ENCODE results near the gene DNAJC15. TPM values are rescaled to one million over a fixed set of nuclear protein-coding genes. Genes with fewer than 3 reads are reported as not detected.

DNAJC15 gene
- total and polyA plus RNA-seq, 2 of the 4 experiments (the other 2 are of a cell fraction) = 7.0 to 22.0 TPM

DNA sequence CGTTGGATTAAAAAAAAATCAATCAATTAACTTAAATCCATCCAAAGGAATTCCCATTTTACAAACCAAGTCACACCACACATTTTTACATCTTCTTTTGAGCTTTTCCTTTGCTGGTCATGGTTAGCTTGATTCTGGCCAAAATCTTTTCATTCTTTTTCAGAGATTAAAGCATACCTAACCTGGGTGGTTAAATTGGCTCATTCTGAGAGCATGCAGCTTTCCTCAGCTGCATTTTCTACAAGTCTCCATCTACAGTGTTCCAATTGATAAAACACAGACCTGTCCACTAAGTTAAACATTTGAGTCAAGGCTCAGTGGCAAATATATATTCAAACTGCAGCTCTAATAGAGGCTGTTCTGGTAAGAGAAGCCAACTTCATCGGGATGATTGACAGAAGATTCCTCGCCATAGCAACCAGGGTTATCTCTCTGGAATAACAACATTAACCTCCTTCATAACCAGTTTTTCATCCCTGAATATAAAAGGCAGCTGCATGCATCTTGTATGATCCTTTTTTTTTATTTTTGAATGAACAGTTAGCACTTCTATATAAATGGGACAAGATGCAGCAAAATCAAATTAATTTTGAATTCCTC, 106.2 kb downstream of the DNAJC15 start:
- Histone ChIP-seq H4K91ac (ENCODE audit: insufficient read depth, low read depth, low read length) (no peak overlapping the region), H3K56ac (ENCODE audit: extremely low read depth, insufficient read depth, low read length) (no peak overlapping the region), H2AK9ac (replicated peaks; ENCODE audit: low read depth, low read length, poor library complexity) (no peak overlapping the region), H3K79me1 (ENCODE audit: low read depth in 1 of 2, low read length in 2 of 2) (no peaks in the 10 kb centered on the region), H3K9ac (ENCODE audit: low read depth, low read length) (no peak overlapping the region), H2AFZ (replicated peaks; ENCODE audit: low read length, poor library complexity) (no peak overlapping the region), H3K4me1 (ENCODE audit: control insufficient read depth, insufficient read depth, low read length) (no peaks in the 10 kb centered on the region), H3K9me3 (ENCODE audit: control insufficient read depth, insufficient read depth, low read length) (no peaks in the 10 kb centered on the region), H3K4me2 (ENCODE audit: low read depth, low read length) (no peak overlapping the region), H4K20me1 (ENCODE audit: insufficient read depth, low read length) (no peaks in the 10 kb centered on the region), H4K8ac (ENCODE audit: low read depth in 2 of 2, low read length in 2 of 2) (no peak overlapping the region), H3K23ac (ENCODE audit: low read depth, low read length) (no peak overlapping the region), H3K18ac (ENCODE audit: low read depth, low read length) (no peak overlapping the region), H2BK15ac (ENCODE audit: low read depth, low read length) (no peak overlapping the region), H2BK5ac (ENCODE audit: low read depth, low read length, poor library complexity, severe bottlenecking) (no peak overlapping the region), H4K5ac (ENCODE audit: low read depth, low read length) (no peak overlapping the region), H3K36me3 (ENCODE audit: control insufficient read depth, insufficient read depth, low read length) (no peaks in the 10 kb centered on the region), H2BK120ac (ENCODE audit: low read depth, low read length) (no peak overlapping the region), H3K27me3 (ENCODE audit: control insufficient read depth, insufficient read depth, low read length) (peaks cover 4% of the 10 kb centered on the region), H3K4ac (ENCODE audit: low read depth, low read length) (no peak overlapping the region), H2AK5ac (ENCODE audit: low read depth, low read length) (no peak overlapping the region), H3K27ac (ENCODE audit: insufficient read depth, low read length) (no peak overlapping the region), H3K9me1 (ENCODE audit: insufficient read depth, low read length) (peaks cover 5% of the 10 kb centered on the region; the same call in 1 of the 2 replicates), H3K4me3 (ENCODE audit: insufficient read depth, low read depth, low read length) (no peak overlapping the region), H3K14ac (replicated peaks; ENCODE audit: low read depth, low read length) (no peak overlapping the region), H2BK20ac (ENCODE audit: low read depth, low read length) (no peak overlapping the region)
- BruUV-seq (replicated peaks) = no TSS peak
- in situ Hi-C loops (cut with MboI; ENCODE audit: low sequenced_read_pairs) (no loop called here), intact Hi-C loops (cut with micrococcal nuclease) (no loop called here), dilution Hi-C loops (cut with HindIII; ENCODE audit: low sequenced_read_pairs, unreplicated experiment) (no loop called here)
- no peak for DNase-seq
- CTCF ChIA-PET = no interaction called here
- POLR2A ChIA-PET (ENCODE audit: unreplicated experiment) = no interaction called here
- WGBS, 2 experiments (ENCODE audit: extremely low coverage in 2 of 2, insufficient read length in 1 of 2) = 89% methylated on average over 1 of the region's 3 CpGs; no CpG with 5 or more reads in 1 of the 2 experiments
- no peak for ATAC-seq (ENCODE audit: low read depth)
- TF ChIP-seq, protein P1, sequence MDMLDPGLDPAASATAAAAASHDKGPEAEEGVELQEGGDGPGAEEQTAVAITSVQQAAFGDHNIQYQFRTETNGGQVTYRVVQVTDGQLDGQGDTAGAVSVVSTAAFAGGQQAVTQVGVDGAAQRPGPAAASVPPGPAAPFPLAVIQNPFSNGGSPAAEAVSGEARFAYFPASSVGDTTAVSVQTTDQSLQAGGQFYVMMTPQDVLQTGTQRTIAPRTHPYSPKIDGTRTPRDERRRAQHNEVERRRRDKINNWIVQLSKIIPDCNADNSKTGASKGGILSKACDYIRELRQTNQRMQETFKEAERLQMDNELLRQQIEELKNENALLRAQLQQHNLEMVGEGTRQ (IDR thresholded peaks at IDR 0.05; ENCODE audit: low read depth, low read length) = no peak
- TF ChIP-seq SMC3 (IDR thresholded peaks at IDR 0.05; ENCODE audit: low read depth, low read length) (no peak), NFE2L2 (IDR thresholded peaks at IDR 0.05; ENCODE audit: low read depth, low read length) (no peak), POLR2A (IDR thresholded peaks at IDR 0.05; ENCODE audit: low read depth, low read length) (no peak), MAFK (IDR thresholded peaks at IDR 0.05; ENCODE audit: low read depth, low read length) (no peak), MAZ (IDR thresholded peaks at IDR 0.05; ENCODE audit: borderline replicate concordance, low read depth, low read length) (no peak), RAD21 (IDR thresholded peaks at IDR 0.05; ENCODE audit: low read length) (no peak), CEBPB (IDR thresholded peaks at IDR 0.05; ENCODE audit: low read depth, low read length) (no peak), FOS (IDR thresholded peaks at IDR 0.05; ENCODE audit: low read depth, low read length) (no peak), CHD1 (IDR thresholded peaks at IDR 0.05; ENCODE audit: low read depth, low read length) (no peak), MXI1 (IDR thresholded peaks at IDR 0.05; ENCODE audit: borderline replicate concordance, low read depth, low read length) (no peak), BHLHE40 (IDR thresholded peaks at IDR 0.05; ENCODE audit: low read depth, low read length) (no peak), RCOR1 (IDR thresholded peaks at IDR 0.05; ENCODE audit: insufficient replicate concordance, low read length) (no peak)
- TF ChIP-seq, protein P2, sequence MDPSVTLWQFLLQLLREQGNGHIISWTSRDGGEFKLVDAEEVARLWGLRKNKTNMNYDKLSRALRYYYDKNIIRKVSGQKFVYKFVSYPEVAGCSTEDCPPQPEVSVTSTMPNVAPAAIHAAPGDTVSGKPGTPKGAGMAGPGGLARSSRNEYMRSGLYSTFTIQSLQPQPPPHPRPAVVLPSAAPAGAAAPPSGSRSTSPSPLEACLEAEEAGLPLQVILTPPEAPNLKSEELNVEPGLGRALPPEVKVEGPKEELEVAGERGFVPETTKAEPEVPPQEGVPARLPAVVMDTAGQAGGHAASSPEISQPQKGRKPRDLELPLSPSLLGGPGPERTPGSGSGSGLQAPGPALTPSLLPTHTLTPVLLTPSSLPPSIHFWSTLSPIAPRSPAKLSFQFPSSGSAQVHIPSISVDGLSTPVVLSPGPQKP (IDR thresholded peaks at IDR 0.05; ENCODE audit: borderline replicate concordance, low read depth, low read length) = no peak
